ENCODE results near the gene SLC7A6. TPM values are rescaled to one million over a fixed set of nuclear protein-coding genes. Genes with fewer than 3 reads are reported as not detected.

The SLC7A6 gene
- total and polyA plus RNA-seq, 8 donors = 2.9 to 66.1 (median 12.1) TPM

DNA sequence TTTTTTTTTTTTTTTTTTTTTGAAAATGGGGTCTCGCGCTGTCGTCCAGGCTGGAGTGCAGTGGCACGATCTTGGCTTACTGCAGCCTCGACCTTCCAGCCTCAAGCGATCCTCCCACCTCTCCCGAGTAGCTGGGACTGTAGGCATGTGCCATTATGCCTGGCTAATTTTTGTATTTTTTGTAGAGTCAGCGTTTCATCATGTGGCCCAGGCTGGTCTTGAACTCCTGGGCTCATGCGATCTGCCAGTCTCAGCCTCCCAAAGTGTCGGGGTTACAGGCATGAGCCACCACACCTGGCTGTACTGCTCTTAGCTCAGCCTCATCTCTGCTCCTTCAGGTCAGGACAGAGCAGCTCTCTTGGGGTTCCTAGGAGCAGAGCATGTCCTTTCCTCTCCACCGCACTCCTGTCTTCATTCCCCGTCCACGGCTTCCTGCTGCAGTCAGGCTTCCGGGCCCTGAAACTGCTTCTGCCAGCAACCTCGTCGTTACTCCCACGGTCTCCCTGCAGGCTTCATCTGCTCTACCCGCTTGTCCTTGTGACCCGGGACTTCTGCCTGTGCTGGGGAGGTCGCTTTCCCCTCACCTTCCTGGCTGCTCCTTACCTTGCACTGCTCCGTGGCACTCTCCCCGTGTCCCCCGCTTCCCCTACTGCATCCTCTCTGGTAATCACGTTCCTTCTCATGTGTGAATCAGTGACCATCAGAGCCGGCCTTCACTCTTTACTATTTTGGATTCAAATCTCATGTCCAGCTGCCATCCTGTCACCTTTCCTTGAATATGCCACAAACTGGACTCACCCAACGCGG is 84.5 kb downstream of the SLC7A6 start:
- no peaks in the 10 kb centered on the region for H3K27me3 ChIP-seq
- H3K36me3 ChIP-seq = peaks cover 46 to 96% (median 95%) of the 10 kb centered on the region in 4 donors
- peaks cover 6 to 10% (median 7%) of the 10 kb centered on the region in 4 donors for H3K4me1 ChIP-seq
- H3K27ac ChIP-seq = no peak overlapping the region
- TF ChIP-seq, protein P1, sequence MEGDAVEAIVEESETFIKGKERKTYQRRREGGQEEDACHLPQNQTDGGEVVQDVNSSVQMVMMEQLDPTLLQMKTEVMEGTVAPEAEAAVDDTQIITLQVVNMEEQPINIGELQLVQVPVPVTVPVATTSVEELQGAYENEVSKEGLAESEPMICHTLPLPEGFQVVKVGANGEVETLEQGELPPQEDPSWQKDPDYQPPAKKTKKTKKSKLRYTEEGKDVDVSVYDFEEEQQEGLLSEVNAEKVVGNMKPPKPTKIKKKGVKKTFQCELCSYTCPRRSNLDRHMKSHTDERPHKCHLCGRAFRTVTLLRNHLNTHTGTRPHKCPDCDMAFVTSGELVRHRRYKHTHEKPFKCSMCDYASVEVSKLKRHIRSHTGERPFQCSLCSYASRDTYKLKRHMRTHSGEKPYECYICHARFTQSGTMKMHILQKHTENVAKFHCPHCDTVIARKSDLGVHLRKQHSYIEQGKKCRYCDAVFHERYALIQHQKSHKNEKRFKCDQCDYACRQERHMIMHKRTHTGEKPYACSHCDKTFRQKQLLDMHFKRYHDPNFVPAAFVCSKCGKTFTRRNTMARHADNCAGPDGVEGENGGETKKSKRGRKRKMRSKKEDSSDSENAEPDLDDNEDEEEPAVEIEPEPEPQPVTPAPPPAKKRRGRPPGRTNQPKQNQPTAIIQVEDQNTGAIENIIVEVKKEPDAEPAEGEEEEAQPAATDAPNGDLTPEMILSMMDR (IDR thresholded peaks at IDR 0.05) = no peak
- TF ChIP-seq EP300 (IDR thresholded peaks at IDR 0.05) (no peak), POLR2AphosphoS5 (IDR thresholded peaks at IDR 0.05) (no peak), POLR2A (IDR thresholded peaks at IDR 0.05) (no peak)
- no peak for DNase-seq
- no peak overlapping the region for H3K4me3 ChIP-seq
- WGBS, 5 donors = 92 to 95% (median 94%) methylated on average over 27 of the region's 27 CpGs
- intact Hi-C loops (cut with DNase I; ENCODE audit: low total_unique reads) = no loop called here
- H3K9me3 ChIP-seq = no peaks in the 10 kb centered on the region

DNA sequence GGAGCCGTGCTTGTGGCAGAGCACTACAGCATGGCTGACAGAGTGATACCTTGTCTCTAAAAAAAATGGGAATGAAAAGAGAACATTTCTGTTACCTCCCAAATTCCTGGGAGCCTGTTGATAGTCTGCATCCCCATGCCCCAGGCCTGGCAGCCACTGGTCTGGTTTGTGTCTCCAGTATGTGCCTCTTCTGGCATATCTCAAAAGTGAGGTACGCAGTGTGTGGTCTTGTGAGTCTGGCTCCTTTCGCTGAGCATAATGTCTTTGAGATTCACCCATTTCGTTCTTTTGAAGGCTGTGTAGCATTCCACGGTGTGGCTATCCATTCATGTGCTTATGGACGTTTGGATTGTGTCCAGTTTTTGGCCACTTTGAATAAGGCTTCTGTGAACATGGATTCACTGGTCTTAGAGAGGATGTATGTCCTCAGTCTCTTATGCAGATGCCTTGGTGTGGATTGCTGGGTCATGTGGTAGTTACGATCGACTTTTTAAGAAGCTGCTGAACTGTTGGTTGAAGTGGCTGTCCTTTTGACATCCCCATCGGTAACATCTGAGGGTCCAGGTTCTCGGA is 85.6 kb downstream of the SLC7A6 start:
- Histone ChIP-seq H3K36me3 (peaks cover 56 to 100% (median 100%) of the 10 kb centered on the region in 4 donors), H3K9me3 (no peaks in the 10 kb centered on the region)
- intact Hi-C loops (cut with DNase I; ENCODE audit: low total_unique reads) = no loop called here

DNA sequence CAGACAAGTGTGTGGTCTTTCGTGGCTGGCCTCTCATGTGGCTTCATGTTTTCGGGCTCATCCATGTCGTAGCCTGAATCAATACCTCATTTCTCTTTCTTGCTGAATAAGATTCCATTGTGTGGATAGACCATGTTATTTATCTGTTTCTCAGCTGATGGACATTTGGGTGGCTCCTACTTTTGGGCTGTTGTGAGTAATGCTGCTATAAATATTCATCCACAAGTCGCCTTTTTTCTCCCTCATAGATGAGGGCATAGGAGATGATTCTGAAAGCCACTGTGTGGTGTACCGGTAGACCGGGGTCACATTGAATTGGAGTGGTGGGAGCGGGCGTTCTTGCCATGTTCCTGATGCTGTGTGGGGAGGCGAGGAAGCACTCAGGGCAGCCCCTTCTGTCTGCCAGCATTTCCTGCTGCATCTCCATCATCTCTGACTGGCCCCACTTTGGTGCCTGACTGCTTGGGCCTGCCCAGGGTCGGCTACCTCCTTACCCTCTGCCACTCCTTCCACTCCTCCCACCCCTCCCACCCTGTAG is 86.6 kb downstream of the SLC7A6 start:
- no peaks in the 10 kb centered on the region for H3K9me3 ChIP-seq
- no peaks in the 10 kb centered on the region for H3K27me3 ChIP-seq
- intact Hi-C loops (cut with DNase I; ENCODE audit: low total_unique reads) = no loop called here
- no peak overlapping the region for H3K27ac ChIP-seq
- DNase-seq = no peak
- WGBS, 5 donors = 88 to 95% (median 93%) methylated on average over 10 of the region's 10 CpGs
- TF ChIP-seq POLR2AphosphoS5 (IDR thresholded peaks at IDR 0.05) = no peak
- H3K4me3 ChIP-seq = no peak overlapping the region
- H3K4me1 ChIP-seq = peaks cover 9 to 15% (median 10%) of the 10 kb centered on the region in 4 donors
- H3K36me3 ChIP-seq = peaks cover 61 to 100% (median 100%) of the 10 kb centered on the region in 4 donors

More for the DNA sequence above, 85.6 kb downstream of the SLC7A6 start:
- no peak for TF ChIP-seq POLR2AphosphoS5 (IDR thresholded peaks at IDR 0.05)
- TF ChIP-seq, protein P1 (IDR thresholded peaks at IDR 0.05) = no peak
- no peak for TF ChIP-seq POLR2A (IDR thresholded peaks at IDR 0.05)
- TF ChIP-seq EP300 (IDR thresholded peaks at IDR 0.05) = no peak
- 94 to 97% (median 96%) methylated on average over 10 of the region's 10 CpGs for WGBS, 5 donors
- H3K4me3 ChIP-seq = no peak overlapping the region
- peaks cover 6 to 10% (median 7%) of the 10 kb centered on the region in 4 donors for H3K4me1 ChIP-seq
- DNase-seq = no peak
- H3K27ac ChIP-seq = no peak overlapping the region
- H3K27me3 ChIP-seq = no peaks in the 10 kb centered on the region

Small RNAs within 50 kb of the gene (small RNA-seq; reads per million reads assigned to genes)
- gene RNU4-30P = 0 reads per million in 4 donors
- gene RNU6-1262P = 0 reads per million in 4 donors

Other genes with a start within 250 kb of the SLC7A6 start
- not detected for gene DPEP2NB, start 248.6 kb upstream of the SLC7A6 start, total RNA-seq
- gene DPEP2NB, start 248.6 kb upstream of the SLC7A6 start, polyA plus RNA-seq = not detected
- 1 to 10 TPM in 3 of 5 donors, not detected in 2; 4.6 to 8.9 (median 7.3) TPM for gene DDX28, start 241.3 kb upstream of the SLC7A6 start, total RNA-seq
- 1 to 10 TPM; 6.3 to 9.7 (median 7.3) TPM for gene DDX28, start 241.3 kb upstream of the SLC7A6 start, polyA plus RNA-seq
- gene DUS2, start 241.2 kb upstream of the SLC7A6 start, total RNA-seq = 10 to 100 TPM in 4 of 5 donors, under 1 TPM in 1; 0.45 to 27.5 (median 15.2) TPM
- 1 to 10 TPM; 4.3 to 9.5 (median 5.0) TPM for gene DUS2, start 241.2 kb upstream of the SLC7A6 start, polyA plus RNA-seq
- gene NFATC3, start 179.2 kb upstream of the SLC7A6 start, total RNA-seq = 100 to 1,000 TPM in 2 of 5 donors, 10 to 100 TPM in 3; 20.1 to 385 (median 23.9) TPM
- gene NFATC3, start 179.2 kb upstream of the SLC7A6 start, polyA plus RNA-seq = 1 to 10 TPM; 5.5 to 5.8 (median 5.6) TPM
- gene ESRP2, start 28.4 kb upstream of the SLC7A6 start, total RNA-seq = 100 to 1,000 TPM in 1 of 5 donors, 10 to 100 TPM in 4; 19.8 to 184 (median 76.3) TPM
- gene ESRP2, start 28.4 kb upstream of the SLC7A6 start, polyA plus RNA-seq = 10 to 100 TPM; 21.5 to 36.9 (median 31.2) TPM
- gene PLA2G15, start 19.2 kb upstream of the SLC7A6 start, total RNA-seq = 10 to 100 TPM in 2 of 5 donors, 1 to 10 TPM in 3; 3.5 to 16.5 (median 9.8) TPM
- 1 to 10 TPM; 4.4 to 6.0 (median 5.8) TPM for gene PLA2G15, start 19.2 kb upstream of the SLC7A6 start, polyA plus RNA-seq
- 10 to 100 TPM; 12.3 to 41.4 (median 16.7) TPM for gene SLC7A6OS, start 46.4 kb downstream of the SLC7A6 start, total RNA-seq
- 1 to 10 TPM; 4.7 to 5.7 (median 5.7) TPM for gene SLC7A6OS, start 46.4 kb downstream of the SLC7A6 start, polyA plus RNA-seq
- gene PRMT7, start 46.5 kb downstream of the SLC7A6 start, total RNA-seq = 10 to 100 TPM; 24.9 to 88.8 (median 48.3) TPM
- gene PRMT7, start 46.5 kb downstream of the SLC7A6 start, polyA plus RNA-seq = 10 to 100 TPM; 22.4 to 30.2 (median 28.6) TPM
- 100 to 1,000 TPM in 1 of 5 donors, 10 to 100 TPM in 4; 34.3 to 110 (median 76.3) TPM for gene SMPD3, start 184.0 kb downstream of the SLC7A6 start, total RNA-seq
- 1 to 10 TPM; 1.7 to 7.6 (median 3.2) TPM for gene SMPD3, start 184.0 kb downstream of the SLC7A6 start, polyA plus RNA-seq

All from stomach (tissue), 9 donors.